K562 (cell line): Measurements from ENCODE around the gene IDI1. TPM values are rescaled to one million over a fixed set of nuclear protein-coding genes. Genes with fewer than 3 reads are reported as not detected.
A peak's percentile ranks its signal among the peaks of the same experiment; 100 is the strongest.

Experiments used
- BRD4 ChIP-seq: fragments of 200-600 bp; sonication (generic); IDR thresholded peaks from 2 replicates; pipeline ENCODE4 v1.6.1; 2017; ENCODE audit warnings: inconsistent platforms
- CBFB ChIP-seq: sonication (generic); formaldehyde crosslinking; IDR thresholded peaks from 2 replicates; pipeline ENCODE4 v1.4.0; 2020; ENCODE audit warnings: mild to moderate bottlenecking, missing genetic modification reagents
- CEBPB ChIP-seq: fragments of 450-650 bp; IDR thresholded peaks from 2 replicates; pipeline ENCODE4 v1.6.1; 2016; ENCODE audit warnings: missing genetic modification characterization, missing compliant biosample characterization
- NR2C2 ChIP-seq, 2 experiments: fragments of 200-800 bp in 1 of 2; sonication (Bioruptor generic) in 1 of 2; sonication (generic) in 1 of 2; formaldehyde crosslinking in 1 of 2; IDR thresholded peaks; 2 replicates each; pipeline versions ENCODE4 v1.6.1 to v1.8.0; 2016 to 2022; ENCODE audit warnings: mild to moderate bottlenecking in 1 of 2, missing compliant biosample characterization in 1 of 2, missing genetic modification characterization in 1 of 2, missing genetic modification reagents in 1 of 2
- RBFOX2 ChIP-seq: fragments of 200-400 bp; formaldehyde crosslinking; IDR thresholded peaks from 2 replicates; pipeline ENCODE4 v1.6.1; 2017; ENCODE audit warnings: low read depth, mild to moderate bottlenecking, low read length, moderate library complexity
- RBM25 ChIP-seq: fragments of 200-400 bp; formaldehyde crosslinking; IDR thresholded peaks from 2 replicates; pipeline ENCODE4 v1.6.1; 2018; ENCODE audit warnings: low read length, low read depth, moderate library complexity; ENCODE audit not compliant: severe bottlenecking
- RNF2 ChIP-seq: sonication (generic); IDR thresholded peaks from 2 replicates; pipeline ENCODE4 v1.6.1; 2016
- SREBF2 ChIP-seq: sonication (generic); formaldehyde crosslinking; IDR thresholded peaks from 2 replicates; pipeline ENCODE4 v1.4.0; 2020; ENCODE audit warnings: mild to moderate bottlenecking, missing genetic modification reagents
- TAF9B ChIP-seq: fragments of 450-650 bp; IDR thresholded peaks from 2 replicates; pipeline ENCODE4 v1.6.1; 2018; ENCODE audit warnings: mild to moderate bottlenecking; ENCODE audit not compliant: partially characterized antibody
- TRIM28 ChIP-seq: fragments of 450-650 bp; IDR thresholded peaks from 2 replicates; pipeline ENCODE4 v1.6.1; 2017
- ZBTB1 ChIP-seq: sonication (generic); formaldehyde crosslinking; IDR thresholded peaks from 2 replicates; pipeline ENCODE4 v1.8.1; 2023; ENCODE audit warnings: missing genetic modification reagents, low read depth, mild to moderate bottlenecking, borderline replicate concordance
- ZC3H11A ChIP-seq: IDR thresholded peaks from 2 replicates; pipeline ENCODE4 v1.6.1; 2012; ENCODE audit warnings: low read depth, low read length, improper control_type of control experiment
- ZKSCAN1 ChIP-seq: fragments of 150-350 bp; IDR thresholded peaks from 2 replicates; pipeline ENCODE4 v1.6.1; 2016; ENCODE audit warnings: low read depth, low read length
- ZNF12 ChIP-seq: sonication (generic); formaldehyde crosslinking; IDR thresholded peaks from 2 replicates; pipeline ENCODE4 v1.4.0; 2020; ENCODE audit warnings: mild to moderate bottlenecking, missing genetic modification reagents
- ZNF57 ChIP-seq: fragments of 450-650 bp; formaldehyde crosslinking; IDR thresholded peaks from 2 replicates; pipeline ENCODE4 v1.4.0; 2020; ENCODE audit warnings: mild to moderate bottlenecking, moderate library complexity
- ZNF668 ChIP-seq: fragments of 250-450 bp; sonication (Bioruptor Pico); IDR thresholded peaks from 2 replicates; pipeline ENCODE4 v1.8.0; 2022; ENCODE audit warnings: mild to moderate bottlenecking, inconsistent platforms
- ZNF830 ChIP-seq: fragments of 250-450 bp; sonication (Bioruptor Pico); IDR thresholded peaks from 2 replicates; pipeline ENCODE4 v1.5.0; 2021; ENCODE audit warnings: mild to moderate bottlenecking
- polyA plus RNA-seq, 8 experiments: library from polyadenylated mRNA; depleted of rRNA in 4 of 8; stranded (reverse) in 5 of 8; unstranded in 3 of 8; fragments of >200 nt; fragmentation: Nextera tagmentation in 2 of 8; fragmentation: Illumina TruSeq in 1 of 8; extraction: Ambion mirVana in 2 of 8; extraction: Trizol in 1 of 8; gene quantifications; 2 replicates each; pipeline versions ENCODE4 v1.2.1 to v1.2.3, GENCODE V29; 2011 to 2014; ENCODE audit warnings: inconsistent platforms in 1 of 8, missing spikeins in 1 of 8
- total RNA-seq, 7 experiments: library from RNA; depleted of rRNA in 6 of 7; stranded (reverse); fragments of >200 nt in 6 of 7; fragmentation: Illumina TruSeq in 2 of 7; extraction: Trizol in 2 of 7; gene quantifications; 2 replicates each; pipeline versions ENCODE4 v1.2.1 to v1.2.3, GENCODE V29; 2011 to 2021; ENCODE audit warnings: low replicate concordance in 1 of 7
- TF ChIP-seq, protein P1 (sequence below), 2 experiments: fragments of 450-650 bp; conservative IDR thresholded peaks; 2 replicates each; pipeline ENCODE4 v1.6.1; 2017; ENCODE audit warnings: mild to moderate bottlenecking in 2 of 2, moderate library complexity in 2 of 2
- TF ChIP-seq, protein P2 (sequence below): fragments of 250-450 bp; sonication (Bioruptor Pico); IDR thresholded peaks from 2 replicates; pipeline ENCODE4 v1.5.0; 2020; ENCODE audit warnings: mild to moderate bottlenecking, borderline replicate concordance
- TF ChIP-seq, protein P3 (sequence below): fragments of 250-450 bp; sonication (Bioruptor Pico); IDR thresholded peaks from 2 replicates; pipeline ENCODE4 v1.9.0; 2021; ENCODE audit warnings: mild to moderate bottlenecking
- TF ChIP-seq, protein P4 (sequence below): fragments of 450-650 bp; IDR thresholded peaks from 2 replicates; pipeline ENCODE4 v1.6.1; 2018; ENCODE audit warnings: mild to moderate bottlenecking, low read depth; ENCODE audit not compliant: partially characterized antibody

IDI1 gene
- total and polyA plus RNA-seq, 9 of the 15 experiments (the other 6 are each of a cell fraction or from before 2014, with no cell fraction given) = 70.0 to 265 (median 119) TPM

DNA sequence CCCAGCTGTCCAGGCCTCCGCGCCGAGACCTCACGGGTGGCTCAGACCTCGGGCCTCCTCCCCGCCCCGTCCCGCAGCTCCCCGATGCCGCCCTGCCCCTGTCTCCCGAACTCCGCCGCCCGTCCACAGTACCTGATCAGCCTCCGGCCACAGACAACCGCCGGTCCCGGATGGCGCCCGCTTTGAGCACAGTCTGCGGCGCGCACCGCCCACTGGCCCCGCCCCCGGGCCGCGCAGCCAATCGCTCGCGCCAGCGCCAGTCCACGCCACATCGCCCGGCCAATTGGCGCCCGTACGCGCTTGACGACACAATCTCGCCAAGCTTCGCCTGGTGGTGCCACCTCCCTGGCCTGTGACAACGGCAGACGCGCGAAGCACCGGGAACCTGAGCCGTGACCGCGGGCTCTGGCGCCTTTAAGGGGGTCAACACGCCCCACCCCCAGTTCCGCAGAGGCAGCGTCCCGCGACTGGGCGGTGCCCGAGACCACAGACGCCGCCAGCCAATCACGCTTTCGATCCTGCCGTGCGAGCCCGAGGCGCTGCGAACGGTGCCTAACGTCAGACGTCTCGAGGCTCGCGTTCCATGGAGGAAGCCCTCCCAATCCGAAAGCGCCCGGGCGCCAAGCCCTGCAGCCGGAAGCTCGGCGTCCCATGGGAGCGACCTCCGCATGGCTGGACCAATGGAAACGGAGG lies at the start of gene IDI1 (continued):
- TF ChIP-seq, protein P1, sequence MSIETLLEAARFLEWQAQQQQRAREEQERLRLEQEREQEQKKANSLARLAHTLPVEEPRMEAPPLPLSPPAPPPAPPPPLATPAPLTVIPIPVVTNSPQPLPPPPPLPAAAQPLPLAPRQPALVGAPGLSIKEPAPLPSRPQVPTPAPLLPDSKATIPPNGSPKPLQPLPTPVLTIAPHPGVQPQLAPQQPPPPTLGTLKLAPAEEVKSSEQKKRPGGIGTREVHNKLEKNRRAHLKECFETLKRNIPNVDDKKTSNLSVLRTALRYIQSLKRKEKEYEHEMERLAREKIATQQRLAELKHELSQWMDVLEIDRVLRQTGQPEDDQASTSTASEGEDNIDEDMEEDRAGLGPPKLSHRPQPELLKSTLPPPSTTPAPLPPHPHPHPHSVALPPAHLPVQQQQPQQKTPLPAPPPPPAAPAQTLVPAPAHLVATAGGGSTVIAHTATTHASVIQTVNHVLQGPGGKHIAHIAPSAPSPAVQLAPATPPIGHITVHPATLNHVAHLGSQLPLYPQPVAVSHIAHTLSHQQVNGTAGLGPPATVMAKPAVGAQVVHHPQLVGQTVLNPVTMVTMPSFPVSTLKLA (conservative IDR thresholded peaks at IDR 0.05) = peak; percentile 83 to 92
- TF ChIP-seq ZNF57 (CRISPR knock-in tag) (0 out of 2 replicates have a peak, but pooled peaks have one; percentile 17), ZNF830 (CRISPR knock-in tag) (peak; percentile 79; the same call in 1 of the 2 replicates), BRD4 (peak; percentile 45; the same call in 1 of the 2 replicates), ZKSCAN1 (peak; percentile 64; the same call in 1 of the 2 replicates), ZC3H11A (no peak), ZNF668 (CRISPR knock-in tag) (no peak), RBM25 (peak; percentile 99), CEBPB (tag) (no peak), SREBF2 (CRISPR knock-in tag) (no peak), CBFB (CRISPR knock-in tag) (0 out of 2 replicates have a peak, but pooled peaks have one; percentile 20), ZBTB1 (no peak), NR2C2 (CRISPR knock-in tag; IDR thresholded peaks at IDR 0.05) (peak; percentile 81), NR2C2 (tag; IDR thresholded peaks at IDR 0.05) (peak; percentile 93), RBFOX2 (peak; percentile 98), TAF9B (peak; percentile 56), TRIM28 (no peak), ZNF12 (CRISPR knock-in tag) (no peak), RNF2 (0 out of 2 replicates have a peak, but pooled peaks have one; percentile 68)
- TF ChIP-seq, protein P2, sequence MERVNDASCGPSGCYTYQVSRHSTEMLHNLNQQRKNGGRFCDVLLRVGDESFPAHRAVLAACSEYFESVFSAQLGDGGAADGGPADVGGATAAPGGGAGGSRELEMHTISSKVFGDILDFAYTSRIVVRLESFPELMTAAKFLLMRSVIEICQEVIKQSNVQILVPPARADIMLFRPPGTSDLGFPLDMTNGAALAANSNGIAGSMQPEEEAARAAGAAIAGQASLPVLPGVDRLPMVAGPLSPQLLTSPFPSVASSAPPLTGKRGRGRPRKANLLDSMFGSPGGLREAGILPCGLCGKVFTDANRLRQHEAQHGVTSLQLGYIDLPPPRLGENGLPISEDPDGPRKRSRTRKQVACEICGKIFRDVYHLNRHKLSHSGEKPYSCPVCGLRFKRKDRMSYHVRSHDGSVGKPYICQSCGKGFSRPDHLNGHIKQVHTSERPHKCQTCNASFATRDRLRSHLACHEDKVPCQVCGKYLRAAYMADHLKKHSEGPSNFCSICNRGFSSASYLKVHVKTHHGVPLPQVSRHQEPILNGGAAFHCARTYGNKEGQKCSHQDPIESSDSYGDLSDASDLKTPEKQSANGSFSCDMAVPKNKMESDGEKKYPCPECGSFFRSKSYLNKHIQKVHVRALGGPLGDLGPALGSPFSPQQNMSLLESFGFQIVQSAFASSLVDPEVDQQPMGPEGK = peak; percentile 45; the same call in 1 of the 2 replicates
- TF ChIP-seq, protein P3, sequence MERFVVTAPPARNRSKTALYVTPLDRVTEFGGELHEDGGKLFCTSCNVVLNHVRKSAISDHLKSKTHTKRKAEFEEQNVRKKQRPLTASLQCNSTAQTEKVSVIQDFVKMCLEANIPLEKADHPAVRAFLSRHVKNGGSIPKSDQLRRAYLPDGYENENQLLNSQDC (CRISPR knock-in tag) = no peak
- TF ChIP-seq, protein P4, sequence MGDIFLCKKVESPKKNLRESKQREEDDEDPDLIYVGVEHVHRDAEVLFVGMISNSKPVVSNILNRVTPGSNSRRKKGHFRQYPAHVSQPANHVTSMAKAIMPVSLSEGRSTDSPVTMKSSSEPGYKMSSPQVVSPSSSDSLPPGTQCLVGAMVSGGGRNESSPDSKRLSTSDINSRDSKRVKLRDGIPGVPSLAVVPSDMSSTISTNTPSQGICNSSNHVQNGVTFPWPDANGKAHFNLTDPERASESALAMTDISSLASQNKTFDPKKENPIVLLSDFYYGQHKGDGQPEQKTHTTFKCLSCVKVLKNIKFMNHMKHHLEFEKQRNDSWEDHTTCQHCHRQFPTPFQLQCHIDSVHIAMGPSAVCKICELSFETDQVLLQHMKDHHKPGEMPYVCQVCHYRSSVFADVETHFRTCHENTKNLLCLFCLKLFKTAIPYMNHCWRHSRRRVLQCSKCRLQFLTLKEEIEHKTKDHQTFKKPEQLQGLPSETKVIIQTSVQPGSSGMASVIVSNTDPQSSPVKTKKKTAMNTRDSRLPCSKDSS = no peak
